Prostate gland (tissue), 2 donors: ENCODE measurements around the gene STARD8. TPM values are rescaled to one million over a fixed set of nuclear protein-coding genes. Genes with fewer than 3 reads are reported as not detected.

Experiments
- DNase-seq: peaks from one replicate; pipeline ENCODE4 v3.0.0-alpha.2; 2019; ENCODE audit warnings: low spot score
- H3K27ac ChIP-seq, 2 donors: fragments of 200-600 bp; sonication (generic); 2 replicates each; pipeline ENCODE4 v1.5.1; 2017 to 2019
- H3K27me3 ChIP-seq: fragments of 200-600 bp; sonication (generic); replicated peaks from 2 replicates; pipeline ENCODE4 v1.5.1; 2019; ENCODE audit not compliant: insufficient read depth
- H3K36me3 ChIP-seq, 2 donors: fragments of 200-600 bp; sonication (generic); 1 replicate in 1 of 2; 2 replicates in 1 of 2; pipeline versions ENCODE4 v1.5.1 to v1.8.1; 2017 to 2019
- H3K4me1 ChIP-seq: fragments of 200-600 bp; sonication (generic); replicated peaks from 2 replicates; pipeline ENCODE4 v1.5.1; 2019
- H3K4me3 ChIP-seq, 2 donors: fragments of 200-600 bp; sonication (generic); 2 replicates each; pipeline ENCODE4 v1.5.1; 2017 to 2019
- H3K9me3 ChIP-seq: fragments of 200-600 bp; sonication (generic); 2 replicates; pipeline ENCODE4 v1.5.1; 2017
- POLR2A ChIP-seq: fragments of 450-650 bp; IDR thresholded peaks from one replicate; pipeline ENCODE4 v1.6.1; 2016; ENCODE audit warnings: antibody characterized with exemption, mild to moderate bottlenecking
- POLR2AphosphoS5 ChIP-seq: sonication (generic); formaldehyde crosslinking; IDR thresholded peaks from one replicate; pipeline ENCODE4 v1.6.1; 2017; ENCODE audit warnings: antibody characterized with exemption
- WGBS: methylation state at CpG from one replicate; pipeline ENCODE4 v1.1.5; 2018; 5-methylcytosine and 5-hydroxymethylcytosine counted together
- intact Hi-C: fragments of 100-400 bp; cut with DNase I; formaldehyde crosslinking; loops from one replicate; pipeline ENCODE4 v1.14.2; 2022
- total RNA-seq, 2 donors: library from RNA; depleted of rRNA; stranded (reverse); fragments of >200 nt; gene quantifications; one replicate each; pipeline ENCODE4 v1.1.0, GENCODE V29; 2016
- TF ChIP-seq, protein P1 (sequence below), 4 experiments: fragments of 200-600 bp in 2 of 4; fragments of 450-650 bp in 2 of 4; sonication (generic) in 2 of 4; IDR thresholded peaks; 1 replicate in 3 of 4; 2 replicates in 1 of 4; pipeline ENCODE4 v1.5.1; 2016 to 2019; ENCODE audit warnings: antibody characterized with exemption in 4 of 4, mild to moderate bottlenecking in 2 of 4, moderate library complexity in 2 of 4

Gene STARD8
- total RNA-seq, 2 donors from 2014 or later: 5.6 to 14.3 TPM

DNA sequence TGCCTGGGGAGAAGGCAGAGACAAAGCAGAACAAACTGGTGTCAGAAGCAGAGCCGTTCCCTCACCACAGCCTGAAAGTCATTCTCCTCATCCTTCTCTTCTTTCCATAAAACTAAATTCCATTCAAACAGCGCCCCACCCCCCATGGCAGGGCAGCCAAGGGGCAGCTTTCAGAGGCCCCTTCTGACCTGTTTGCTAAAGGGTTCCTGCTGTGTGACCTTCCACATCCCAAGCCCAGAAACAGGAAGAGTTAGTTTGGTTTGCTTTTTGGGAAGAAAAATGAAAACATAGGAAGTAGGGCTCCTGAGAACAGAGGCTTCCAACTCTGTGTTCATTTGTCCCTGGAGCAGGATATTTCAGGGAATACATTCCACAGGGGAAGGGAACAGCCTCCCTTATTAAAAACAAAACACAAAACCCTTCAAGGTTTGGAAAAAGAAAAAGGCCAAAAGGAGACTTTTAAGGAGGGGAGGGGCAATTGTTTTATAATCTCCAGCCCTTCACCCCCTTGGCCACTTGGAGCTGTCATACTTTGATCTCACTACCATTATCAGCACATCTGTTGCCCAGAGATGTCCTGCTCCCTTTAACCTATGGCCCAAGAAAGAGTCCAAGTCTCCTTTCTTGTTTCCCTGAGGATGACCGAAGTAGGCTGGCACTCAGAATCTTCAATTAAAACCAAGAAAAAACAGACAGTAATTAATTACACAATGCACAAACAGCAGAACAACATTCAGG is 25.3 kb downstream of the STARD8 start:
- TF ChIP-seq, protein P1, sequence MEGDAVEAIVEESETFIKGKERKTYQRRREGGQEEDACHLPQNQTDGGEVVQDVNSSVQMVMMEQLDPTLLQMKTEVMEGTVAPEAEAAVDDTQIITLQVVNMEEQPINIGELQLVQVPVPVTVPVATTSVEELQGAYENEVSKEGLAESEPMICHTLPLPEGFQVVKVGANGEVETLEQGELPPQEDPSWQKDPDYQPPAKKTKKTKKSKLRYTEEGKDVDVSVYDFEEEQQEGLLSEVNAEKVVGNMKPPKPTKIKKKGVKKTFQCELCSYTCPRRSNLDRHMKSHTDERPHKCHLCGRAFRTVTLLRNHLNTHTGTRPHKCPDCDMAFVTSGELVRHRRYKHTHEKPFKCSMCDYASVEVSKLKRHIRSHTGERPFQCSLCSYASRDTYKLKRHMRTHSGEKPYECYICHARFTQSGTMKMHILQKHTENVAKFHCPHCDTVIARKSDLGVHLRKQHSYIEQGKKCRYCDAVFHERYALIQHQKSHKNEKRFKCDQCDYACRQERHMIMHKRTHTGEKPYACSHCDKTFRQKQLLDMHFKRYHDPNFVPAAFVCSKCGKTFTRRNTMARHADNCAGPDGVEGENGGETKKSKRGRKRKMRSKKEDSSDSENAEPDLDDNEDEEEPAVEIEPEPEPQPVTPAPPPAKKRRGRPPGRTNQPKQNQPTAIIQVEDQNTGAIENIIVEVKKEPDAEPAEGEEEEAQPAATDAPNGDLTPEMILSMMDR (IDR thresholded peaks at IDR 0.05): no peak
- TF ChIP-seq POLR2AphosphoS5 (no peak), POLR2A (no peak)
- WGBS: 28% methylated on average over 3 of the region's 3 CpGs
- no peaks in the 10 kb centered on the region for H3K36me3 ChIP-seq
- DNase-seq: no peak
- no peaks in the 10 kb centered on the region for H3K4me1 ChIP-seq
- no peak overlapping the region for H3K27ac ChIP-seq
- no peak overlapping the region for H3K4me3 ChIP-seq
- H3K9me3 ChIP-seq: no peaks in the 10 kb centered on the region
- no peaks in the 10 kb centered on the region for H3K27me3 ChIP-seq
- intact Hi-C loops: no loop called here

DNA sequence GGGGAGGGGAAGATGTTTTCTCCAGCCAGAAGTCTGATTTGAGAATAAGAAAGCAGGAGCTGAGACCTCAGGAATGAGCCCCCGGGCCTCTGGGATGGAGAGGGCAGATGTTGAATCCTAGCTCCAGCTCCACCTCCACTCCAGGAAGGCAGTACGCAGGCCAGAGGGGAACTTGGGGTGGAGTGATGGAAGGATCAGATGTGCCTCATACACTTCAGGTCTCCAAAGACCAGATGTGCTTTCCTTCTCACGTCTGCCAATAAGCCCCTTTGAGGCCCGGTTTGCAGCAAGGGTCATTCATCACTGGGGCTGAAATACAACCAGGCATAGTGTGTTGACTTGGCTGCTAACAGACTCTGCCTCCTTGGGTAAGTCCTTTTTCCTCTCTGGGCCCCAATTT is 28.1 kb downstream of the STARD8 start:
- no peaks in the 10 kb centered on the region for H3K36me3 ChIP-seq
- no peak for TF ChIP-seq POLR2A
- no peak for DNase-seq
- H3K4me3 ChIP-seq: no peak overlapping the region
- no peaks in the 10 kb centered on the region for H3K4me1 ChIP-seq
- intact Hi-C loops: no loop called here
- no peaks in the 10 kb centered on the region for H3K9me3 ChIP-seq
- H3K27me3 ChIP-seq: no peaks in the 10 kb centered on the region
- no peak overlapping the region for H3K27ac ChIP-seq
- WGBS: 78% methylated on average over 4 of the region's 4 CpGs

DNA sequence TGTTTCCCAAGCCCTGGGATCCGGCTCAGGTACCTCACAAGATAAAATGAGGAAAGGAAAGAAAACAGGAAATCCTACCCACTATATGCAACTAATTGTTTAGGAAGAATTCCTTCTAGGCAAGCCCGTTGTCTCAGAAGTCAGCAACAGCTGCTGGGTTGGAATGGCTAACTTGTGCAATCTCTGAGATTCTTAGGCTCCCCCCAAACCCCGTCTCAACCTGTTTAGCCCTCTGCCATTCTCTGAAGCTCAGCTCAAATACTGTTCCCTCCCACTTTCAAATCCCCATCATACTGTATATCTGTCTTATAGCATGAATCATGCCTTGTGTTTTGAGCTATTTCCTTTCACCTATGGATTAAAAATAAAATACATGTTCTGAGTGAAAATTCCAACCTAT is 28.9 kb downstream of the STARD8 start:
- Histone ChIP-seq H3K4me1 (no peaks in the 10 kb centered on the region), H3K27ac (no peak overlapping the region), H3K27me3 (no peaks in the 10 kb centered on the region), H3K4me3 (no peak overlapping the region), H3K36me3 (no peaks in the 10 kb centered on the region), H3K9me3 (no peaks in the 10 kb centered on the region)
- WGBS: 65% methylated on average over 3 of the region's 3 CpGs
- DNase-seq: no peak
- TF ChIP-seq POLR2AphosphoS5 (no peak), POLR2A (no peak)
- TF ChIP-seq, protein P1 (IDR thresholded peaks at IDR 0.05): no peak
- intact Hi-C loops: no loop called here

DNA sequence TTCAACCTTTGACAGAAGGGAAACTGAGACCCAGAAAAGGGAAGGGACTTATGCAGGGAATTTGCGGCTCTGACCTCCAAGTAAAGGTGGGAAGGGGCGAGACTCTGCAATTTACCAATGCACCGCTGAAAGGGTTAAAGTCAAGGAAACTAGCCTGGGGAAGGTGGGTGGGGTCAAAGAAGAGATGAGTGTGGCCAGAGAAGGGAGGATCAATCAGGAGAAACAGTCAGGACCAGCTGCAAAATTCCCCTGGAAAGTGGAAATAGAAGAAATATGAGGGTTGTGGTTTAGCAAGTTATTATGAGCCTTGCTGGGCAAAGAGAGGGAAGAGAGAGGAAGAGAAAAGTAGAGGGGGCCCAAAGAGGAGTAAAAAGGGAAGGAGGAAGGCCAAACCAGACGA is 30.5 kb downstream of the STARD8 start:
- no peak overlapping the region for H3K27ac ChIP-seq
- H3K4me1 ChIP-seq: no peaks in the 10 kb centered on the region
- WGBS: 64% methylated on average over 4 of the region's 4 CpGs
- H3K27me3 ChIP-seq: no peaks in the 10 kb centered on the region
- DNase-seq: no peak
- H3K4me3 ChIP-seq: no peak overlapping the region
- intact Hi-C loops: no loop called here
- H3K9me3 ChIP-seq: no peaks in the 10 kb centered on the region
- H3K36me3 ChIP-seq: no peaks in the 10 kb centered on the region
- no peak for TF ChIP-seq POLR2A
- no peak for TF ChIP-seq POLR2AphosphoS5
- TF ChIP-seq, protein P1 (IDR thresholded peaks at IDR 0.05): no peak

DNA sequence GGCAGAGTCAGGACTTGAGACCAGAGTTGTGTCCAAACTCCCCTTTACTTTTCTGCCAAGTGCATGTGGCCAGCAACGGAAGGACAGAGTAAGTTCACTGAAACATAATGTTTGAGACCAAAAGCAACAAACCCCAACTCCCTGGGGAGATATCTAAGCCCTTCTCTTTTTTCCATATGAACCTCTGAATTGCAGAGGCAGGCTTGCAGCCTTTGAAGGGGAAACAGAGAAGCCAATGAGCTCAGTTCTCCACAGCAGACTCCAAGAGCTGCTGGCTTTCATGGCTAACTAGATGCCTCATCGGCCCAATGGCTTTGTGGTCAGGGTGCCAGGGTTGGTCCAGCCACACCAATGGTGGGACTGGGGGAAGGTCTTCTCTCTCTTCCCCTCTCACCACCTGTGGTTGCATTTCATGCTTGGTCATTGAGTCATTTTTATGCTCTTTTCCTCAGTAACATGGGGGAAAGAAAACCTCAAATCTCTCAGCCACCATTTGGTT is 34.0 kb downstream of the STARD8 start:
- H3K4me1 ChIP-seq: no peaks in the 10 kb centered on the region
- H3K27ac ChIP-seq: no peak overlapping the region
- H3K4me3 ChIP-seq: no peak overlapping the region
- no peaks in the 10 kb centered on the region for H3K27me3 ChIP-seq
- no peak for DNase-seq
- no peaks in the 10 kb centered on the region for H3K36me3 ChIP-seq
- WGBS: 46% methylated on average over 2 of the region's 2 CpGs
- intact Hi-C loops: no loop called here
- H3K9me3 ChIP-seq: no peaks in the 10 kb centered on the region
- TF ChIP-seq, protein P1 (IDR thresholded peaks at IDR 0.05): no peak
- TF ChIP-seq POLR2AphosphoS5 (no peak), POLR2A (no peak)
